Colonic mucosa (tissue), 4 donors: ENCODE measurements around the gene PLAU. TPM values are rescaled to one million over a fixed set of nuclear protein-coding genes. Genes with fewer than 3 reads are reported as not detected.
"Not testable (repeated sequence)": the region's sequence is repeated elsewhere in the genome, so short reads cannot be mapped to it uniquely, and the experiment has no call there.

ENCODE experiments used
- DNase-seq: peaks from one replicate; pipeline ENCODE4 v3.0.0-alpha.2; 2020
- H3K27ac ChIP-seq: fragments of 200-600 bp; one replicate; pipeline ENCODE4 v1.8.0; 2021
- H3K27me3 ChIP-seq: fragments of 200-600 bp; one replicate; pipeline ENCODE4 v1.8.0; 2021
- H3K36me3 ChIP-seq: fragments of 200-600 bp; one replicate; pipeline ENCODE4 v1.8.0; 2021
- H3K4me1 ChIP-seq: fragments of 200-600 bp; one replicate; pipeline ENCODE4 v1.8.0; 2021; ENCODE audit warnings: mild to moderate bottlenecking
- H3K4me3 ChIP-seq: fragments of 200-600 bp; one replicate; pipeline ENCODE4 v1.8.0; 2021
- H3K9ac ChIP-seq, 2 donors: one replicate each; pipeline ENCODE4 v1.7.0; 2013; ENCODE audit warnings: control low read depth in 2 of 2, low read depth in 2 of 2, low read length in 2 of 2
- H3K9me3 ChIP-seq: fragments of 200-600 bp; one replicate; pipeline ENCODE4 v1.8.0; 2021
- CTCF ChIP-seq: fragments of 200-600 bp; IDR thresholded peaks from one replicate; pipeline ENCODE4 v1.8.0; 2022; ENCODE audit warnings: antibody characterized with exemption, mild to moderate bottlenecking
- intact Hi-C: fragments of 100-400 bp; cut with DNase I; formaldehyde crosslinking; loops from one replicate; pipeline ENCODE4 v1.14.1; 2022
- total RNA-seq, 2 donors: library from RNA; stranded (reverse); fragmentation: NEBNext Ultra II Directional in 1 of 2; extraction: Animal tissue kit (Norgen Biotek cat#: 25700) in 1 of 2; gene quantifications; one replicate each; pipeline ENCODE4 v1.2.1, GENCODE V29; 2021
- donor health status: healthy.
- donor health status: DM: no; HTN: no; CAD: no.
- donor health status: DM: no; HTN: no; CAD: no.

Gene PLAU
- total RNA-seq, 2 donors from 2014 or later, result 4.0 to 11.4 TPM

- intact Hi-C loops, result loop anchor here (10.0 kb wide), 1 partner anchor 125 kb away; no protein-coding TSS in a partner anchor
- no peaks in the 10 kb centered on the region for H3K36me3 ChIP-seq
- peak overlapping the region; percentile 7 for H3K27ac ChIP-seq
- no peak for TF ChIP-seq CTCF
- no peaks in the 10 kb centered on the region for H3K27me3 ChIP-seq
- H3K9me3 ChIP-seq, result no peaks in the 10 kb centered on the region
- H3K4me1 ChIP-seq, result no peaks in the 10 kb centered on the region
- H3K4me3 ChIP-seq, result no peak overlapping the region
- H3K9ac ChIP-seq, result no peak overlapping the region
- no peak for DNase-seq
Observed at GRCh38 chr10:73959484-73960243, 48.7 kb downstream of the PLAU start.

GRCh38 chr10:73962386-73962785 lies 51.5 kb downstream of the PLAU start:
- TF ChIP-seq CTCF, result no peak
- no peaks in the 10 kb centered on the region for H3K27me3 ChIP-seq
- no peak overlapping the region for H3K4me3 ChIP-seq
- H3K27ac ChIP-seq, result no peak overlapping the region
- H3K4me1 ChIP-seq, result no peaks in the 10 kb centered on the region
- intact Hi-C loops, result no loop called here
- DNase-seq, result no peak
- H3K9ac ChIP-seq, result no peak overlapping the region
- H3K9me3 ChIP-seq, result no peaks in the 10 kb centered on the region
- H3K36me3 ChIP-seq, result no peaks in the 10 kb centered on the region

GRCh38 chr10:73963533-73963932 lies 52.6 kb downstream of the PLAU start:
- H3K27me3 ChIP-seq, H3K4me3 ChIP-seq, intact Hi-C loops, H3K36me3 ChIP-seq, DNase-seq, H3K4me1 ChIP-seq, H3K27ac ChIP-seq, H3K9me3 ChIP-seq, H3K9ac ChIP-seq: not testable (repeated sequence)

- no peak for DNase-seq
- Histone ChIP-seq H3K9me3 (no peaks in the 10 kb centered on the region), H3K27ac (no peak overlapping the region), H3K36me3 (no peaks in the 10 kb centered on the region), H3K9ac (no peak overlapping the region), H3K4me3 (no peak overlapping the region), H3K4me1 (no peaks in the 10 kb centered on the region), H3K27me3 (no peaks in the 10 kb centered on the region)
- intact Hi-C loops, result no loop called here
- TF ChIP-seq CTCF, result no peak
Observed at GRCh38 chr10:73964743-73965142, 53.8 kb downstream of the PLAU start.

- H3K36me3 ChIP-seq, H3K9me3 ChIP-seq, H3K27me3 ChIP-seq, intact Hi-C loops, H3K4me1 ChIP-seq, H3K4me3 ChIP-seq: not testable (repeated sequence)
- Histone ChIP-seq H3K9ac (peak overlapping the region in 1 of 2 donors; percentile 62), H3K27ac (peak overlapping the region; percentile 62)
- DNase-seq, result peak; percentile 41
Observed at GRCh38 chr10:73965267-73965889, 54.4 kb downstream of the PLAU start.

- Histone ChIP-seq H3K9me3 (no peaks in the 10 kb centered on the region), H3K4me3 (no peak overlapping the region), H3K27me3 (no peaks in the 10 kb centered on the region), H3K27ac (peak overlapping the region; percentile 62), H3K4me1 (no peaks in the 10 kb centered on the region), H3K36me3 (no peaks in the 10 kb centered on the region), H3K9ac (peak overlapping the region; percentile 27 to 62)
- intact Hi-C loops, result no loop called here
- peak; percentile 81 for DNase-seq
- no peak for TF ChIP-seq CTCF
Observed at GRCh38 chr10:73965890-73966768, 55.2 kb downstream of the PLAU start.
